Measurements from ENCODE around the gene HDAC4. TPM values are rescaled to one million over a fixed set of nuclear protein-coding genes. Genes with fewer than 3 reads are reported as not detected.

Gene HDAC4
- total RNA-seq, 1 experiment from 2014 or later: 47.6 TPM

DNA sequence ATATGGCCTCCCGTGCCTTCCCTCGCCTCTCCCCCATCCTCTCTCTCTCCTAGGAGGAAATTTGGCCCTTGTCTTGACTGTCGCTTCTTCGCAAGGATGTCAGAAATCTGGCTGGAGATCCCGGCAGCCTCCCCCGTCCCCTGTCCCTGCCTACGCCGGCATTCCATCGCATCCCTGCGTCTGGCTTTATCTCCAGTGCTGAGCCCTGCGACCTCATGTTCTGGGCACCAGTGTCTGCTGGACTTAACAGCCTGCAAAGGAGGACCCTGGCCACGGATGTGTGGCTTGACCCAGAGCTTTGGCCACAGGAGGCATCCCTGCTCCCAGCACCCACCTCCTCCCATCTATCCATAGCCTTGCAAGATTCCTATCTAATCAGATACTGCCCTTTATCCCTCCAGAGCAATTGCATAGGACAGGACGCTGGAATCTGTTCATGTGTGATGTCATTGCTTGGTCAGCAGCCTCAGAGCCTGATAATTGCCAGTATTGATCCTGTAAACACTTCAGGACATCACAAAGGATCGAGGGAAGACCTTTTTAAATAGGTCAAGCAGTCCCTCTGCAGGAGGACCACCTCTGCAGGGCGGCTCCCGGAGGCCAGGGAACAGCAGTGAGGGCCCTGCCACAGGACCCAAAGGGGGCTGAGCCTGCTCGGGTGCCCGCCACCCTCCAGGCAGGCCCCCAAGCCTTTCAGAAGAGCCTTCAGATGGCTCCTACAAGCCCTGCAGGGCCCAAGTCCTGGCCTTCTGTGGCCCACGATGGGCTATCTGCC lies 384.7 kb downstream of the HDAC4 start:
- ChIA-PET POLR2A (no interaction called here), CTCF (no interaction called here), RAD21 (ENCODE audit: low non-redundant PET in 1 of 2, low total read pairs in 2 of 2, uncharacterized antibody in 2 of 2, unreplicated experiment in 2 of 2) (no interaction called here)
- no TSS peak for BruUV-seq (replicated peaks)
- intact Hi-C loops (cut with micrococcal nuclease): no loop called here
- H3K9me2 ChIP-seq (ENCODE audit: insufficient read depth): no peaks in the 10 kb centered on the region
- H4K20me1 ChIP-seq (ENCODE audit: insufficient read depth): no peaks in the 10 kb centered on the region
- no peak overlapping the region for H3K4me3 ChIP-seq (replicated peaks in 1 of 2; ENCODE audit: low read depth in 1 of 2, low read length in 2 of 2)
- DNase-seq (ENCODE audit: low read depth, low spot score) (no peak), ATAC-seq (no peak)
- no peaks in the 10 kb centered on the region for H3K4me1 ChIP-seq (ENCODE audit: control insufficient read depth in 1 of 2, insufficient read depth in 2 of 2, low read length in 2 of 2)
- TF ChIP-seq ZFX (IDR thresholded peaks at IDR 0.05) (no peak), POLR2AphosphoS5 (IDR thresholded peaks at IDR 0.05; ENCODE audit: low read depth, low read length) (no peak), CBX3 (IDR thresholded peaks at IDR 0.05; ENCODE audit: low read depth) (no peak), EGR1 (IDR thresholded peaks at IDR 0.05; ENCODE audit: low read depth) (no peak)
- no peaks in the 10 kb centered on the region for H3K9me3 ChIP-seq (ENCODE audit: control insufficient read depth in 1 of 2, insufficient read depth in 1 of 2, low read depth in 1 of 2, low read length in 2 of 2)
- H3K79me2 ChIP-seq (ENCODE audit: insufficient read depth, low read length): no peaks in the 10 kb centered on the region
- no peak overlapping the region for H2AFZ ChIP-seq (ENCODE audit: low read depth, low read length, poor library complexity, severe bottlenecking)
- no peak overlapping the region for H3K4me2 ChIP-seq (ENCODE audit: low read length)
- no peak overlapping the region for H3K27ac ChIP-seq (ENCODE audit: low read depth, low read length)
- no peak overlapping the region for H3K9ac ChIP-seq (ENCODE audit: low read length)
- H3K27me3 ChIP-seq (ENCODE audit: insufficient read depth, low read length): peaks cover 10% of the 10 kb centered on the region; the same call in 1 of the 2 replicates
- no peaks in the 10 kb centered on the region for H3K36me3 ChIP-seq (ENCODE audit: control insufficient read depth in 1 of 2, insufficient read depth in 2 of 2, low read length in 2 of 2)

DNA sequence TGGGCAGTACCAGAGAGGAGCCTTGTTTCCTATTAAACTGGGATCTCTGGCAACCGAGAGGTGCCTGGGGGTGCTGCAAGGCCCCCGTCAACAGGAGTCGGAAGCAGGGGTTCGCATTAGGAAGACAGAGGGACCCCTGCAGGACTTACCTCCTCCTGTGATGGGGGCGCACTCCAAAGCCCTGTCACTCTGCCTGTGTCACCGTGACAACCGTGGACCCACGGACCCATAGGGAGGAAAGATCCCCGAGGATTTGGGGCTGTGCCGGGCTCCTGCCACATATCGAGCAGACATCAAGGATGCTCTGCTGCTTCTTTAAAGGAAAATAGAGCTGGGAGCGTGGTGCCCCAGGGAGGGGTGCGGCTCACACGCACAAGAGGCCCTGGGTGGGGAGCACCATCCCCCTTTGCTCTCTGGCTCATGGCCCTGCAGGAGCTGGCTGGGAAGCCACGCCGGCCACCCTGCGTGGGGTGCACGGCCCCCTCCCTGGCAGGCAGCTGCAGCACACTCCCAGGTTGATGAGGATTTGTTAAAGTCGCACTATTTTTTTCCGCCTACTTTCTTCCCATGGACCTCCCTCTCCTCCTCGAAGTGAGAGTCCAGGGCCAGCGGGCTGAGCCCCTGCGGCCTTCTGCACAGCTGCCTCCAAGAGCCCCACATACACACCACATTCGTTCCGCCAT lies 385.5 kb downstream of the HDAC4 start:
- no peaks in the 10 kb centered on the region for H3K79me2 ChIP-seq (ENCODE audit: insufficient read depth, low read length)
- H3K9me2 ChIP-seq (ENCODE audit: insufficient read depth): no peaks in the 10 kb centered on the region
- no peaks in the 10 kb centered on the region for H3K36me3 ChIP-seq (ENCODE audit: control insufficient read depth in 1 of 2, insufficient read depth in 2 of 2, low read length in 2 of 2)
- no peaks in the 10 kb centered on the region for H3K9me3 ChIP-seq (ENCODE audit: control insufficient read depth in 1 of 2, insufficient read depth in 1 of 2, low read depth in 1 of 2, low read length in 2 of 2)
- H3K4me1 ChIP-seq (ENCODE audit: control insufficient read depth in 1 of 2, insufficient read depth in 2 of 2, low read length in 2 of 2): no peaks in the 10 kb centered on the region
- ATAC-seq (no peak), DNase-seq (ENCODE audit: low read depth, low spot score) (no peak)
- H3K4me3 ChIP-seq (replicated peaks in 1 of 2; ENCODE audit: low read depth in 1 of 2, low read length in 2 of 2): no peak overlapping the region
- ChIA-PET RAD21 (ENCODE audit: low non-redundant PET in 1 of 2, low total read pairs in 2 of 2, uncharacterized antibody in 2 of 2, unreplicated experiment in 2 of 2) (no interaction called here), POLR2A (no interaction called here), CTCF (no interaction called here)
- no peak overlapping the region for H2AFZ ChIP-seq (ENCODE audit: low read depth, low read length, poor library complexity, severe bottlenecking)
- peaks cover 10% of the 10 kb centered on the region; the same call in 1 of the 2 replicates for H3K27me3 ChIP-seq (ENCODE audit: insufficient read depth, low read length)
- no peak overlapping the region for H3K4me2 ChIP-seq (ENCODE audit: low read length)
- no peaks in the 10 kb centered on the region for H4K20me1 ChIP-seq (ENCODE audit: insufficient read depth)
- no peak overlapping the region for H3K9ac ChIP-seq (ENCODE audit: low read length)
- BruUV-seq (replicated peaks): no TSS peak
- TF ChIP-seq, protein P1, sequence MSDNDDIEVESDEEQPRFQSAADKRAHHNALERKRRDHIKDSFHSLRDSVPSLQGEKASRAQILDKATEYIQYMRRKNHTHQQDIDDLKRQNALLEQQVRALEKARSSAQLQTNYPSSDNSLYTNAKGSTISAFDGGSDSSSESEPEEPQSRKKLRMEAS (IDR thresholded peaks at IDR 0.05): no peak
- TF ChIP-seq ZNF274 (IDR thresholded peaks at IDR 0.05; ENCODE audit: low read depth, low read length): no peak
- no peak overlapping the region for H3K27ac ChIP-seq (ENCODE audit: low read depth, low read length)
- intact Hi-C loops (cut with micrococcal nuclease): no loop called here
